Adrenal gland (tissue), 12 donors: Measurements from ENCODE around the gene PHETA1. TPM values are rescaled to one million over a fixed set of nuclear protein-coding genes. Genes with fewer than 3 reads are reported as not detected.

Experiments
- DNase-seq, 7 donors: peaks; one replicate each; pipeline ENCODE4 v3.0.0-alpha.2; 2019 to 2020
- H3K27ac ChIP-seq, 5 donors: fragments of 200-600 bp; sonication (generic) in 4 of 5; 1 replicate in 3 of 5; 2 replicates in 2 of 5; pipeline versions ENCODE4 v1.5.1 to v1.8.0; 2016 to 2020; ENCODE audit warnings: mild to moderate bottlenecking in 1 of 5
- H3K27me3 ChIP-seq: fragments of 200-600 bp; 2 replicates; pipeline ENCODE4 v1.8.0; 2021
- H3K36me3 ChIP-seq, 2 donors: fragments of 200-600 bp; replicated peaks in 1 of 2; 1 replicate in 1 of 2; 2 replicates in 1 of 2; pipeline versions ENCODE4 v1.5.1 to v1.8.0; 2018 to 2022
- H3K4me1 ChIP-seq, 2 donors: fragments of 200-600 bp; replicated peaks in 1 of 2; 1 replicate in 1 of 2; 2 replicates in 1 of 2; pipeline versions ENCODE4 v1.5.1 to v1.8.0; 2018 to 2021
- H3K4me3 ChIP-seq, 4 donors: fragments of 200-600 bp; sonication (generic) in 3 of 4; one replicate each; pipeline ENCODE4 v1.5.1; 2016 to 2018
- H3K9me3 ChIP-seq, 3 donors: fragments of 200-600 bp; sonication (generic) in 1 of 3; replicated peaks in 1 of 3; 1 replicate in 2 of 3; 2 replicates in 1 of 3; pipeline versions ENCODE4 v1.5.1 to v1.8.0; 2016 to 2021
- CTCF ChIP-seq, 6 experiments: fragments of 450-650 bp in 4 of 6; fragments of 200-600 bp in 2 of 6; sonication (generic) in 1 of 6; IDR thresholded peaks; 1 replicate in 5 of 6; 2 replicates in 1 of 6; pipeline versions ENCODE4 v1.5.1 to v1.8.0; 2016 to 2021; ENCODE audit warnings: antibody characterized with exemption in 6 of 6, mild to moderate bottlenecking in 2 of 6, moderate library complexity in 1 of 6
- POLR2A ChIP-seq, 2 donors: fragments of 450-650 bp; IDR thresholded peaks; one replicate each; pipeline ENCODE4 v1.6.1; 2017; ENCODE audit warnings: antibody characterized with exemption in 2 of 2, mild to moderate bottlenecking in 2 of 2, moderate library complexity in 1 of 2
- WGBS, 4 donors: extraction: QIAGEN DNeasy Blood & Tissue Kit in 2 of 4; methylation state at CpG; one replicate each; pipeline versions ENCODE4 v1.1.5 to v1.1.7; 2013 to 2017; 5-methylcytosine and 5-hydroxymethylcytosine counted together
- intact Hi-C, 2 donors: fragments of 100-400 bp; cut with DNase I; formaldehyde crosslinking; loops; one replicate each; pipeline versions ENCODE4 v1.14.1 to v1.15.0; 2022 to 2023
- polyA plus RNA-seq, 3 donors: library from polyadenylated mRNA; stranded (reverse); fragments of 200-250 nt in 2 of 3; fragments of 350-450 nt in 1 of 3; fragmentation: Illumina TruSeq in 1 of 3; extraction: RNeasy Lipid Tissue Mini Kit (QIAGEN cat#74804) in 1 of 3; gene quantifications; one replicate each; pipeline ENCODE4 v1.2.3, GENCODE V29; 2013 to 2014
- small RNA-seq, 2 donors: library from RNA; depleted of rRNA; stranded (forward); fragments of <200 nt; gene quantifications; one replicate each; pipeline ENCODE3, GENCODE V24; 2016
- total RNA-seq, 9 donors: library from RNA; depleted of rRNA in 4 of 9; stranded (reverse); fragments of >200 nt in 4 of 9; fragments of 120-200 nt in 1 of 9; fragmentation: NEBNext Ultra II Directional in 1 of 9; extraction: Animal tissue kit (Norgen Biotek cat#: 25700) in 1 of 9; gene quantifications; one replicate each; pipeline versions ENCODE4 v1.1.0 to v1.2.4, GENCODE V29; 2013 to 2023
- donor health status: healthy with polysubstance abuse.
- donor health status: Bipolar disorder and iron deficiency.
- donor health status: DM: yes; HTN: yes; CAD: no.
- donor health status: DM: no; HTN: no; CAD: no.
- donor health status: DM: no; HTN: no; CAD: no.
- donor health status: DM: yes; HTN: yes; CAD: no.

Gene PHETA1
- total and polyA plus RNA-seq, 12 donors, result 3.6 to 37.4 (median 20.1) TPM

GRCh38 chr12:111312016-111312415 lies 56.9 kb downstream of the PHETA1 start:
- H3K36me3 ChIP-seq, result no peaks in the 10 kb centered on the region
- intact Hi-C loops, result loop anchor here (5.0 to 10.0 kb wide), 4 partner anchors 290 to 420 kb away; no protein-coding TSS in a partner anchor
- TF ChIP-seq POLR2A (IDR thresholded peaks at IDR 0.05) (no peak), CTCF (IDR thresholded peaks at IDR 0.05) (no peak)
- peaks cover 13% of the 10 kb centered on the region for H3K27me3 ChIP-seq
- H3K27ac ChIP-seq, result no peak overlapping the region
- 80 to 94% (median 89%) methylated on average over 7 to 13 of the region's 13 CpGs for WGBS, 4 donors
- H3K9me3 ChIP-seq, result no peaks in the 10 kb centered on the region
- H3K4me3 ChIP-seq, result no peak overlapping the region
- no peak for DNase-seq
- no peaks in the 10 kb centered on the region for H3K4me1 ChIP-seq

GRCh38 chr12:111311011-111311410 lies 57.9 kb downstream of the PHETA1 start:
- TF ChIP-seq POLR2A (IDR thresholded peaks at IDR 0.05) (no peak), CTCF (IDR thresholded peaks at IDR 0.05) (no peak)
- H3K27me3 ChIP-seq, result peaks cover 10% of the 10 kb centered on the region
- no peaks in the 10 kb centered on the region for H3K4me1 ChIP-seq
- intact Hi-C loops, result loop anchor here (5.0 to 10.0 kb wide), 4 partner anchors 289 to 419 kb away; no protein-coding TSS in a partner anchor
- no peaks in the 10 kb centered on the region for H3K36me3 ChIP-seq
- H3K27ac ChIP-seq, result no peak overlapping the region
- no peaks in the 10 kb centered on the region for H3K9me3 ChIP-seq
- H3K4me3 ChIP-seq, result no peak overlapping the region
- DNase-seq, result no peak
- 63 to 71% (median 69%) methylated on average over 4 of the region's 4 CpGs for WGBS, 4 donors

Small RNA genes lying within 50 kb of the gene (small RNA-seq; reads per million reads assigned to genes)
- gene RNA5SP373, result 0 reads per million in 2 donors

Other genes starting within 250 kb of the PHETA1 start
- gene SH2B3, start 36.8 kb upstream of the PHETA1 start, total RNA-seq, result 10 to 100 TPM; 15.6 to 70.3 (median 33.9) TPM
- 10 to 100 TPM in 1 of 3 donors, 1 to 10 TPM in 2; 5.8 to 14.5 (median 9.3) TPM for gene SH2B3, start 36.8 kb upstream of the PHETA1 start, polyA plus RNA-seq
- gene ATXN2, start 230.2 kb upstream of the PHETA1 start, total RNA-seq, result 100 to 1,000 TPM in 1 of 9 donors, 10 to 100 TPM in 8; 31.0 to 241 (median 57.8) TPM
- gene ATXN2, start 230.2 kb upstream of the PHETA1 start, polyA plus RNA-seq, result 10 to 100 TPM; 41.5 to 60.7 (median 56.7) TPM